Fibroblast of skin of right biceps (primary cell): ENCODE data around the gene HOXB7.
A peak's percentile ranks its signal among the peaks of the same experiment; 100 is the strongest.

Source experiments
- DNase-seq: peaks from one replicate; pipeline ENCODE4 v3.0.0-alpha.2; 2013

Gene HOXB7

GRCh38 chr17:48610282-48611211 lies at the start of gene HOXB7:
TSS of gene HOXB7 (minus strand) at chr17:48611017. CDS start at chr17:48610918, 99 bp downstream.
- DNase-seq, result peak; percentile 75

- DNase-seq, result no peak
Observed at GRCh38 chr17:48655913-48656312, 45.1 kb upstream of the HOXB7 start.

DNA sequence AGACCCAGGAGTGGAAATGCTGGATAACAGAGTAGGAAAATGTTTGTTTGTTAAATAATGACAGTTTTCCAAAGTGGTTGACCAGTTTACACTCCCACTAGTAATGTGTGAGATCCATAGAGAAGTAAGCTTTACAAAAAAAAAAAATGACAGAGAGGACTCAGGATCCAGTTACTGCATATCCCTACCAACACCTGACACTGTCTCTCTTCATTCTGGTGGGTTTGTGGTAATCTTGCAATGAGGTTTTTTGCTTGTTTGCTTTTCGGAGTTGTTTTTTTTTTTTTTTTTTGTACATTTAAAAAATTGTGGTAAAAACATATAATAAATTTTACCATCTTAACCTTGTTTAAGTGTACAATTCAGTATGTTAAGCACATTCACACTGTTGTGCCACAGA lies 38.9 kb upstream of the HOXB7 start:
- DNase-seq, result no peak

DNA sequence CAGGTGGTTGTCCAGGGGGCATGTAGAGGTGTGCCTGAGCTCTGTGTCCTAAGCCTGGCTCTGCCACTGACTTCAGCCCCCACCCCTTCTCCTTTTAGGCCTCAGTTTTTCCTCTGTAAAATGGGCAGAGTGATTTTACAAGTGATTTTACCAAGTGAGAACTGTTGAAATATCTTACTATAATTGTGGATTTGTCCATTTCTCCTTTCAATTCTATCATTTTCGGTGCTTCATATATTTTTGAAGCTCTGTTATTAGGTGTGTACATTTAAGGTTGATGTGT lies 37.1 kb upstream of the HOXB7 start:
- DNase-seq, result no peak

- DNase-seq, result no peak
Observed at GRCh38 chr17:48647103-48647962, 36.5 kb upstream of the HOXB7 start.

DNA sequence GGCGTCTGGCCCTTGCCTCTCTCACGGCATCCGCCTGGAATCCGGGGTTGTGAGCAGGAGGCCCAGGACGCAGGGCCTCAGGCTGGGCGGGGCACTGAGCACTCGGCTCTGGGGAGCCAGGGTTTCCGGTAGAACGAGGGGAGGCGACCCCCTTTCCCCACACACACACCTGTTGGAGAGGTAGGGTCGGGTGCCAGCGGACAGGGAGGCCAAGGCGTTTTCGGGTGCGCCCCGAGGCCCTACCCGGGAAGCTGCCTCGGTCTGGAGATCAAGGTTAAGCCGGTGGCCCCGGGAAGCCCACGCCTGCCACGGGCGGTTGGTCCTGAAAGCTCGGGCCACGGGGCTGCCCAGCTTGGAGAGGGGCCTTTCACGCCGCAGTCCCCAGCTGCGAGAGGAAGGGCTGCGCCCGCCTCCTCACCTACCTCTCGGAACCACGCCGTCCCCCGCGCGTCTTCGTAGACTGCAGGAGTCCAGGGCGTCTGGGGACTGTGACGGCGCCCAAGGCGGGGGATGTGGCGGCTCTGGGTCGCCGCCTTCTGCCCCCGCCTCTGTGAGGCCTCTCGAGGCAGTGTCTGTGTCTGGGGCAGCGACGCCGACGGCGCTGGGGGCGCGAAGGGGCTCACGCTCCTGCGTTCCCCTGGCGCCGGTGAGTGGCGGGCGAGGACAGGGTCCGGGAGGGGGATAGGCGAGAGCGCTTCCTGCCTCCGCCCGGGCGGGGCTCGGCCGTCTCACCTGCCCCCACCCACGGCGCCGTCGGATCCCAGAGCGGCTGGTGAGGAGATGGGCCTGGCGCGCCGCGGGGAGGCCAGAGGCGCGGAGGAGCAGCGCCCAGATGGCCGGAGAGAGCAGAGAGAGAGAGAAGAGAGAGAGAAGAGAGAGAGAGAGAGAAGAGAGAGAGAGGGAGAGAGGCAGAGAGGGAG lies 35.6 kb upstream of the HOXB7 start:
- no peak for DNase-seq

GRCh38 chr17:48645639-48646182 lies 34.9 kb upstream of the HOXB7 start:
- DNase-seq, result no peak

- DNase-seq, result no peak
Observed at GRCh38 chr17:48644910-48645557, 34.2 kb upstream of the HOXB7 start.

DNA sequence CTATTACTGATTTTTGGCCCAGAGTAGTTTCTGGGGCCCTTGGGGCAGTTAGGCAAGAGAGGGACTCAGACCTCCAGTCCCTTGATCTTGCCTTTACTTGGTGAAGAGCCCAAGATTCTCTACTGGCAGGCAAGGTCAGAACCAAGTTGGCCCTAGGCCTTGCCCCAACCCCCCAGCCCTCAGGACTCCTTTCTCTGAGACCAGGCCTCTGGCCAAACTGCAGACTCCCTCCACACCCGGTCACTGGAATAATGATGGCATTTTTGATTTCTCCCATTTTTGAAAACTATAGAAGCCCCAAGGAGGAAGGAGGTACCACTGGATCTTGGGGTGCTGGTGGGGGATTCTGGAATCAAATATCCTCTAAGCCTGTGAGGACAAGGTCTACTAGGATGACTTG lies 33.3 kb upstream of the HOXB7 start:
- DNase-seq, result no peak

- DNase-seq, result no peak
Observed at GRCh38 chr17:48643697-48644012, 32.8 kb upstream of the HOXB7 start.

DNA sequence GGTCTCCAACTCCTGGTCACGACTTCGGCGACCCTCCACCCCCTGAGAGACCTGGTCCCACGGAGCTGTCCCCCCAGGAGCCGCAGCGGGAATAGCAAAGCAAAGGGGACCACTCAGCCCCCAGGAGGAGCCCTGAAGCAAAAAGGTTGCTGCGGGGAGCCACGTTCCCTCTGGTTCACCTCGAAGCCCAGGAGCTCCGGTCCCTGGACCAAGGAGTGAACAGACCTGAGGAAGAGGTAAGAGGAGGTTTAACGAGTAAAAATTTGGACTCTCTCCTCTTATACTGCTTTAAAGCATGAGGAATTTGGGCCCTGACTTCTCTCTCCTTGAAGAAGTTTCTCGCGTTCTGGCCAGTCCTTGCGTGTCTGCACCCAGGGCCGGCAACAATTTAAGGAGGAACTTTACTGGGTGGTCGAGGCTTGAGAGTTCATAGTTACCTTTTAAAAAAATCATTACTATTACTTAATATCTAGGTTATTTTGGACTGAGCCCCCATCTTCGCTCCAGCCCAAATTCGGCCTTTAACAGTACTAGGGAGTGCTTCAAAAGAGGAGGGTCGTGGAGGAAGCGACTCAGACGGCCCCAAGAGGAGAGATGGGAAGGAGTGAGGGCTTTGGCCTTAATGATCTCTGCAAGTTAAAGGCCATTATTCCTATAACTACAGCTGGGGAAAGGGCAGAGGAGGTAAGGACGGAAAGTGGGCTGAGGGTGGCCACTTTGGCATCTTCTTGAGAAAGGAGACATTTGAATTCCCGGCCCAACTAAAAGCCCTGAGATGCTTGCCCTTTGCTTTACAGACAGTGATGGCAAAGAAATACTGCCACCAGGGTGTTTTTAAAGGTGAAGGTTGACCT lies 32.3 kb upstream of the HOXB7 start:
- DNase-seq, result no peak

DNA sequence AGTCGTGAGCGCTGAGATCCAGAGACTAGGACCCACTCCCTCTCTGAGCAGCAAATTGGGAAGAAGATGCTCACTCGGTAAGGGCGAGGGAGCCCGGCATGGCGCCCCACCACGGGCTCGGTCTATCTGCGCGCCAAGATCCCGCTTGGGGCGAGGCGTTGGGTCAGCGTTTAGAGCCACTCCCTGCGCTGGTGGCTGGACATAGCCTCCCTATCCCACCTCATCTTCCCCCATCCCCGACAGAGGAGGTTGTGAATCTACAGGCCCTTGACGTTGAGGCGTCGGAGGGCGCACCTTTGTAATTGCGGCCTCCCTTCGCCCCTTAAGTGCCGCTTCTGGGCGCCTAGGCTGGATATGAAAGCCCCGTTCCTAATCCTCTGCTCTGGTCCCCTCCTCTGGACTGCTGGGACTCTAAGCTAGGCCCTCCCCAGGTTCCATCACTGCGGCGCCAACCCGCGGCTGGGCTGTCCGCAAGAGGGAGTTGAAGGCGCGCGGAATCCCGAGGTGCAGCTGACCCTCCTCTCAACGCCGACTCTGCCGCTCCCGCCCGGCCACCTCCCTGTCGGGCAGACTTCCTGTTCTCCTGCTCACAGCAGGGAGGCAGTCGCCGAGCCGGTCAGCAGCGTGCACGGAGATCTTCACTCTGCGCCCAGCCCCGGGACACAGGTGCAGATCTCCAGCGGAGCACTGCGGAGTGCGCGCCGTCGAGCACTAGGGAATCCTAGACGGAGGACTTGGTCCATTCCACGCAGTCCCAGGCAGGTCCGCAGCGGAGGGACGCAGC lies 31.4 kb upstream of the HOXB7 start:
- DNase-seq, result no peak

GRCh38 chr17:48641541-48642058 lies 30.8 kb upstream of the HOXB7 start:
- no peak for DNase-seq

DNA sequence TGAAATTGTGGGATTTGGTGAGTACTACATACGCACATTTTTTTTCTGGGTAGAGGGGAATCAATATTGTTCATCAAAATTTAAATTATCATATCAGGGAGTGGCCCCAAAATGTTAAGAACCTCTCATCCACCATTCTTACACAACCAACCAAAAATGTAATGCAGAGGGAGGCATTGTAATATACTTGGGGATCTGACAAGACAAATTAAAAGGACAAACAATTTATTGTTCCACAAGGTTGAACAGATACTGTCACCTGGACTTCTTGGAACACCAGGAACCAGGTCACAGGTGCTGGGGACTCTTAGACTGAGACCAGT lies 30.0 kb upstream of the HOXB7 start:
- DNase-seq, result no peak

GRCh38 chr17:48639982-48640857 lies 29.4 kb upstream of the HOXB7 start:
- DNase-seq, result no peak

- DNase-seq, result no peak
Observed at GRCh38 chr17:48639136-48639535, 28.3 kb upstream of the HOXB7 start.

- peak; percentile 95 for DNase-seq
Observed at GRCh38 chr17:48637323-48638260, 26.8 kb upstream of the HOXB7 start.
